Activated naive CD8-positive, alpha-beta T cell (primary cell): ENCODE measurements around the gene PXDC1.
"Not testable (repeated sequence)": the region's sequence is repeated elsewhere in the genome, so short reads cannot be mapped to it uniquely, and the experiment has no call there.

Experiments
- H3K27ac Mint-ChIP-seq: one replicate; pipeline ENCODE4 v1.8.0; 2021; ENCODE audit warnings: mixed read lengths
- H3K27me3 Mint-ChIP-seq: one replicate; pipeline ENCODE4 v1.8.0; 2021; ENCODE audit warnings: mixed read lengths
- H3K36me3 Mint-ChIP-seq: one replicate; pipeline ENCODE4 v1.8.0; 2021; ENCODE audit warnings: mixed read lengths
- H3K4me1 Mint-ChIP-seq: one replicate; pipeline ENCODE4 v1.8.0; 2021; ENCODE audit warnings: low read depth, mixed read lengths
- H3K4me3 Mint-ChIP-seq: one replicate; pipeline ENCODE4 v1.8.0; 2021; ENCODE audit warnings: mild to moderate bottlenecking, mixed read lengths
- H3K9me3 Mint-ChIP-seq: one replicate; pipeline ENCODE4 v1.8.0; 2021; ENCODE audit warnings: low read depth, mixed read lengths

Gene PXDC1

DNA sequence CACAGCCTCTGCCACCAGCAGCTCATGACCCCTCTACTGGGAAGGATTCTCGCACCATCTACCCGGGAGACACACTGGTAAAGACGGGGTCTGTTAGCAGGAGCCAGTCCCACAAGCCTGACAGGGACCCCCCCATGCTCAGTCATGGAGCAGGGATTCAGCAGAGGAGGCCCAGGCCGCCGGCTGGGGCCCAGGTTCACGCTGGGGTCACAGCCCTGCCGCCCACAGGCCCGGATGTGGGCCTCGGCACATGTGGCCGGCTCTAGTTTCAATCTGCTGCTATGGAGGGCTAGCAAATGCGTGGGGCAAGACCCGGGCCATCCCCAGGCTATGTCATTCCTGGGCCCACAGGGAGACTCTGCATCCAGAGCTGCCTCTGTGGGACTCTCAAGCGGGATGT, 25.1 kb downstream of the PXDC1 start:
- no peaks in the 10 kb centered on the region for H3K27me3 Mint-ChIP-seq
- H3K4me1 Mint-ChIP-seq: peaks cover 4% of the 10 kb centered on the region
- H3K9me3 Mint-ChIP-seq: no peaks in the 10 kb centered on the region
- H3K4me3 Mint-ChIP-seq: no peak overlapping the region
- H3K27ac Mint-ChIP-seq: no peak overlapping the region
- H3K36me3 Mint-ChIP-seq: no peaks in the 10 kb centered on the region

DNA sequence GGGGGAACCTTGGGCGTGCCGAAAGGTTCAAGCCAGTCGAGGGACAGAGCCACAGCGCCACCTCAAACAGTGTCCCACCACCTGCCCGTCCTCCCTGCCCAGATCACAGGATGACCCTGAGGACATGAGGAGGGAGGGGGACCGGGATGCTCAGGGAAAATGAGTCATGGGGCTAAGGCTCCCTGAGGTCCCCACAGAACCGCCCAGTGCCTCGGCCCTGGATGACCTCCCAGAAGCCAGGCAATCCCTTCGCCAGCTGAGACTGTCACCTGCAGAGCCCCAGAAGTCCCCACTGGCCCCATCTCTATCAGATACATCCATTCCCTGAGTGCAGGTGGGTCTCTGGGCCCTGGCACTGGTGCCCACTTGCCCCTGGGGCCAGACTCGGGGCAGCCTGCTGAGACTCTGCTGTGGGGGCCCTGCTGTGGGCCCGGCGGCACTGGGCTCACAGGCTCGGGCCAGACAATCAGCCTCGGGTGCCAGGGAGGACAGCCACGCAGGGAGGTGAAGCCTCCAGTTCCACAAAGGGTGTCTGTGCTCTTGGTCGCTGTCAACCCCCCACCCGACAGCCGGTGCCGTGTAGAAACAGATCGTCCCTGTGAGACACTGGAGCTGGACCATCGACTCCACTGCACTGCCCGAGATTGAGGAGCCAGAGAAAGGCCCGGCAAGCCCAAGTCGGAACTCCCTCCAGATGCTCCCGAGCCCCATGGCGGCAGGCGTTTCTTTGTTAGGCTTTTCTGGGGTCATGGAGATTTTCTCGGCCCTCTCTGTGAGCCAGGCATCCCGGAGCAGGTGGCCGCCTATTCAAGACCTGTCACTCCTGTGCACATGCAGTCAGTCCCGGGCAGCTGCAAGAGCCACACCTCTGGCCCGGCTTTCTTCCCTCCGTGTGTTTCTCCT, 26.1 kb downstream of the PXDC1 start:
- Mint-ChIP-seq H3K27me3 (no peaks in the 10 kb centered on the region), H3K4me1 (peaks cover 4% of the 10 kb centered on the region)

DNA sequence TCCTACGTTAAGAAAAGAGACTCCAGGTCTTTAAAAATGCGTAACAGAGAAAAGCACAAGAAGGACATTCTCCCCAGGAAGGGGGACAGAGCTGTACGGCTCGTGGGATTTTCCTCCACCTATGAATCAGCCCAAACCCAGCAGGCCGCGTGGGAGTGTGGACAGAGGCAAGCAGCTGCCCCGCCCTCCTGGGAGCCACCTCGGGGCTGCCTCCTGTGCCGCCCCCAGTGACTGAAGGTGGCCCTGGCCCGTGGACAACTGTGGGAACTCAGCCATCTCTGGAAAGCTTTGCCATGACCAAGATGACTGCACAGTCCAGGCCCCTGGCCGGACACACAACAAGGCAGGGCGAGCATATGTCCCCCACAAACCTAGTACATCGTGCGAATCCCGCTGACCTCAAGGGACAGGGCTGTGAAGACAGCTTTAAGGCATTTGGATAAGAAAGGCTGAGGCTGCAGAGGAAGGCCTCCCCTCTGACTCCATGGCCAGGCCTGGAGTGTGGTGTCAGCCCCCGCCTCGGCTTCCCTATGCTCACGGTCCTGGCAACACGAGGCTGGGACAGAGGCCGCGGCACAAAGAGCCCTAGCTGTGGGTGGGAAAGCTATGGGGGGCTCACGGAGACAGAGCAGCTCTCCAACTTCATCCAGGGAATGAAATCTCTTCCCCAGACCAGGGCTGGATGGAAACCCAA, 26.9 kb downstream of the PXDC1 start:
- H3K27me3 Mint-ChIP-seq: no peaks in the 10 kb centered on the region
- no peak overlapping the region for H3K4me3 Mint-ChIP-seq
- no peak overlapping the region for H3K27ac Mint-ChIP-seq

More for the DNA sequence above, 26.1 kb downstream of the PXDC1 start:
- no peak overlapping the region for H3K27ac Mint-ChIP-seq
- no peaks in the 10 kb centered on the region for H3K36me3 Mint-ChIP-seq
- H3K9me3 Mint-ChIP-seq: no peaks in the 10 kb centered on the region
- no peak overlapping the region for H3K4me3 Mint-ChIP-seq

DNA sequence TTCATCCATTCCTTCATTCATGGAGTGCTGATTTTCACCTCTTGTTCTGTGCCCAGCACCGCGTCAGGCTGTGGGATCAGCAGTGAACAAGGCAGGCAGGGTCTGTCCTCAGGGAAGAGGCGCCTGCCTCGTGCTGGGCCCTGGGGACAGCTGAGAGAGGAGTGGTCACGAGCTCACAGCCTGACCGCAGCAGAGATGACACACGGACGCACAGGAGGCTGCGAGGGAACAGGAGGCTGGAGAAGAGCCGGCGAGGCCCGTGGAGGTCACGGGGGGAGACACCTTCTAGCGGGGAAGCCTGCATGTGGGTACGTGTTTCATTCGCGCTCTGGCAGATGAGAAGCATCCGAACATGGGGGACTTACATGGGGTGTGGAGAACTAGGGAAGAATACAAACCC, 27.5 kb downstream of the PXDC1 start:
- Mint-ChIP-seq H3K36me3 (no peaks in the 10 kb centered on the region), H3K4me3 (no peak overlapping the region), H3K4me1 (peaks cover 15% of the 10 kb centered on the region), H3K9me3 (no peaks in the 10 kb centered on the region), H3K27me3 (no peaks in the 10 kb centered on the region), H3K27ac (no peak overlapping the region)

More for the DNA sequence above, 26.9 kb downstream of the PXDC1 start:
- Mint-ChIP-seq H3K36me3 (no peaks in the 10 kb centered on the region), H3K4me1 (peaks cover 9% of the 10 kb centered on the region), H3K9me3 (no peaks in the 10 kb centered on the region)

DNA sequence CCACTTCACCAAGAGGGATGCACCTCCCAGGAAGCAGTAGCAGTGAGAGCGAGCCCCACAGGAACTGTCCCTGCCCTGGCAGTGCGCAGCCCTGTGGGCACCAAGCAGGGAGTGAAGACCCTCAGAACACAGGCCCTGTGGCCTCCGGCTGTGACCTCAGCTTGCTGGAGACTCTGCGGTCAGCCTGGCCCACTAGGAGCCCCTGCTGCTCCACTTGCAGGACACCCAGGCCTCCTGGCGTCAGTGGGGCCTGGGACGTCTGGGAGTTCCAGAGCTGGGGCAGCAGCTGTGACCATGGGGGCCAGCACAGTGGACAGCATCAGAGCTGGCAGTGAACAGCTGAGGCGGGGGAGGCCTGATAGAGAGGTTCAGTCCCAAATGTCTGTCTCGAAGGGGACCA, 28.3 kb downstream of the PXDC1 start:
- no peak overlapping the region for H3K4me3 Mint-ChIP-seq
- H3K9me3 Mint-ChIP-seq: no peaks in the 10 kb centered on the region
- no peaks in the 10 kb centered on the region for H3K27me3 Mint-ChIP-seq
- H3K36me3 Mint-ChIP-seq: no peaks in the 10 kb centered on the region
- peaks cover 23% of the 10 kb centered on the region for H3K4me1 Mint-ChIP-seq
- H3K27ac Mint-ChIP-seq: no peak overlapping the region

DNA sequence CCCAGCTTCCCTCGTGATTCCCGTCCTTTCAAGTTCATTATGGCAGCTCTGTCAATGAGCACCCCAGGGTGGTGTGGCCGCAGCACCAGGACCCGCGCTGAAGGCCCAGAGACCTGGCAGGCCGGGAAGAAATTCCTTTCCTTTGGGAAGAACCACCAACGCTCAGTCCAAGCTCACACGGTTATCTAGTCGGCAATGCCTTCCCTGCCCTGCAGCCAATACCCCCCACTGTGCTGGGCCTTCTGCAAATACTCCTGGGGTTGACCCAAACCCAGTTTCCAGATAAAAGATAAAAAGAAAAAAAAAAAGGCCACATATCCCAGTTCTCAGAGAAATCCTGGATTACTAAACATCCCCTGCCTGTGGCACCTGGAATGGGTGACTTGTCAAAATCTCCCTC, 28.7 kb downstream of the PXDC1 start:
- Mint-ChIP-seq H3K9me3 (no peaks in the 10 kb centered on the region), H3K4me1 (peaks cover 27% of the 10 kb centered on the region), H3K36me3 (no peaks in the 10 kb centered on the region), H3K27ac (no peak overlapping the region), H3K4me3 (no peak overlapping the region), H3K27me3 (no peaks in the 10 kb centered on the region)

DNA sequence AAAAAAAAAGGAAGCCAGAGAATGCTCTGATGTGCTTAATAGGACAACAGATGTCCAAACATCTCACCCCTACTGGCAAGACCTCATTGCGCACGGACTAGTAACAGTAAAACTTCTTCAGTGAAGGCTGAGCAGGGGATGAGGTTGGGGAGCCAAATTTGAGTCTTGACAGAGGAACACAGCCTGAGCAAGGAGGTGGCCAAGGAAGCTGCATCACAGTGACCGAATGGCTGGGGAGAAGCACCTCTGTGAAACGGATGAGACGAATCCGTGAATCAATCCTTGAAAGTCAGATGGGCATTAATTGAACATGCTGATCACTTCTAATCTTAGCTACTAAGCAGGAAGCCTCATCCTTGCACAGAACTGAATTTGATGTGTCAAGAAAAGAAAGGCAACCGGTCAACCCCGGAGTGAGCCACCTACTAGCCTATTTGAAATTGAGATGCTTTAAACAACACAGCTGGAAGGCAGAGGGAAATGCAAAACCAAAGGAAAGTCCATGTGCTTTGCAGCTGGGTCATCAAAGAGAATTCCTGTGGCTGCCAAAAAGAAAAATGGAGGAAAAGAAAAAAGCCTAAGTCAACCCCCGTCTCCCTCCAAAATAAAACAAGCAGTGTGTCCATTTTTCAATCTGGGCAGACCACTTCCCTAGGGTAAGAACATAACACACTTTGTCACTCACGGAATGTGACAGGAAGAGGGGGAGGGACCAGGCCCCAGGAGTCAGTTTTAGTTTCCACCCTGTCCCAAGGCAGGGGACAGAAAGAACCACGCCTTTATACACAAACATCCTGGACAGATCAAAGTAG, 29.5 kb downstream of the PXDC1 start:
- H3K27me3 Mint-ChIP-seq: no peaks in the 10 kb centered on the region
- no peak overlapping the region for H3K27ac Mint-ChIP-seq
- no peak overlapping the region for H3K4me3 Mint-ChIP-seq
- H3K36me3 Mint-ChIP-seq: no peaks in the 10 kb centered on the region
- H3K9me3 Mint-ChIP-seq: no peaks in the 10 kb centered on the region
- H3K4me1 Mint-ChIP-seq: peaks cover 34% of the 10 kb centered on the region

DNA sequence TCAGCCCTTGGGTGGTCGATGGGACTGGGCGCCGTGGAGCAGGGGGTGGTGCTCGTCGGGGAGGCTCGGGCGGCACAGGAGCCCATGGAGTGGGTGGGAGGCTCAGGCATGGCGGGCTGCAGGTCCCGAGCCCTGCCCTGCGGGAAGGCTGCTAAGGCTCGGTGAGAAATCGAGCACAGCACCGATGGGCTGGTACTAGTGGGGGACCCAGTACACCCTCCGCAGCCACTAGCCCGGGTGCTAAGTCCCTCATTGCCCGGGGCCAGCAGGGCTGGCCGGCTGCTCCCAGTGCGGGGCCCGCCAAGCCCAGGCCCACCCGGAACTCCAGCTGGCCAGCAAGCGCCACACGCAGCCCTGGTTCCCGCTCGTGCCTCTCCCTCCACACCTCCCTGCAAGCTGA, 30.7 kb downstream of the PXDC1 start:
- not testable (repeated sequence) for H3K27me3 Mint-ChIP-seq, H3K9me3 Mint-ChIP-seq, H3K4me3 Mint-ChIP-seq, H3K27ac Mint-ChIP-seq, H3K36me3 Mint-ChIP-seq
- peaks cover 38% of the 10 kb centered on the region for H3K4me1 Mint-ChIP-seq

DNA sequence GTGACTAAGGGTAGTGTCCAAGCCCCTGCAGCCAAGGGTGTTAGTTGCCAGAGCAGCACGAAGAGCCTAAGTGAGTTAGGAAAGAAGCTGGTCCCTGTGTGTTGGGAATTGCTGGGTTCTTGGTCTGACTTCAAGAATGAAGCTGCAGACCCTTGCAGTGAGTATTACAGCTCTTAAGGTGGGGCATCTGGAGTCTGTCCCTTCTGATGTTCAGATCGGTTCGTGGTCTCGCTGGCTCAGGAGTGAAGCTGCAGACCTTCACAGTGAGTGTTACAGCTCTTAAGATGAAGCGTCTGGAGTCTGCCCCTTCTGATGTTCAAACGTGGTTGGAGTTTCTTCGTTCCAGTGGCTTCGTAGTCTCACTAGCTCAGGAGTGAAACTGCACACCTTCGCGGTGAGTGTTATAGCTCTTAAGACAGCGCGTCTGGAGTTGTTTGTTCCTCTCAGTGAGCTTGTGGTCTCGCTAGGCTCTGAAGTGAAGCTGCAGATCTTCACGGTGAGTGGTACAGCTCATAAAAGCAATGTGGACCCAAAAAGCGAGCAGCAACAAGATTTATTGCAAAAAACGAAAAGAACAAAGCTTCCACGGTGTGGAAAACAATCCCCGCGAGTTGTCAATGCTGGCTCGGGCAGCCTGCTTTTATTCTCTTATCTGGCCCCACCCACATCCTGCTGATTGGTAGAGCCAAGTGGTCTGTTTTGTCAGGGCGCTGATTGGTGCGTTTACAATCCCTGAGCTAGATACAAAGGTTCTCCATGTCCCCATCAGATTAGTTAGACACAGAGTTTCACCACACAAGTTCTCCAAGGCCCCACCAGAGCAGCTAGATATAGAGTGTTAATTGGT, 31.8 kb downstream of the PXDC1 start:
- peaks cover 38% of the 10 kb centered on the region for H3K4me1 Mint-ChIP-seq
- H3K27ac Mint-ChIP-seq: peak overlapping the region; percentile 10
- H3K9me3 Mint-ChIP-seq: peaks cover 3% of the 10 kb centered on the region
- peak overlapping the region; percentile 91 for H3K4me3 Mint-ChIP-seq
- peaks cover 4% of the 10 kb centered on the region for H3K36me3 Mint-ChIP-seq
- no peaks in the 10 kb centered on the region for H3K27me3 Mint-ChIP-seq

DNA sequence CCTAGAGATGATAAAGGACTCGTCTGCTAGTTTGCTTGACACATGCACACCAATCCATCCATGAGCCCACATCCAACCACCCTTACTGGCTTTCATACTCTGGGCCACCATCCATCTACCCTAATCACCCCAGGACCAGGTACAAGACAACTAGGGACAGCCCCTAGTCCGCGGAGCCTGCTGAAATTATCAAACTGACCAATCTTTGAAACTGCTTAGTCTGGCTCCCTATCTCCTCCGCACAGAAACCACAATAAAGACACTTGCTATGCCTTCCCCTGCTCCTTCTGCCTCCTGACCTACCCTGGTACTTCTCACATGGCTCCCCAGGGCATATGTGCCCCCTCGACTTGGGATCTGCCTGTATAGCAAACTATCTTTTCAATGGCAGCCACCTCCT, 33.1 kb downstream of the PXDC1 start:
- peaks cover 7% of the 10 kb centered on the region for H3K36me3 Mint-ChIP-seq

DNA sequence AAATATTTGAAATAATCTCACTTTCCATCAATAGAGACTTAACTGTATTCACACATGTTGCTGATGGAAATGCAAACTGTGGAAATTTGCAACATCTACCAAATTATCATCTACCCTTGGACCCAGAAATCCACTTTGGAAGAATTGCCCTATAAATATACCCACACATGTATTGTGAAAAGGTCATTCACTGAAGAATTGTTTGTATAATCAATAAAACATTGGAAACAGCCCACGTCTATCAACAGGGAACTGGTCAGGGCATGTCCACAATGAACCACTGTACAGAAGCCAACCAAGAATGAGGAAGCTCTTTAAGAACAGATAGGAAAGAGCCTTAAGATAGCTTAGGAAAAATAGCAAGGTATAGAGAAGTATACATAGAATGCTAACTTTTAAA, 36.2 kb downstream of the PXDC1 start:
- peaks cover 7% of the 10 kb centered on the region for H3K36me3 Mint-ChIP-seq
- H3K4me1 Mint-ChIP-seq: peaks cover 34% of the 10 kb centered on the region
- peaks cover 3% of the 10 kb centered on the region for H3K9me3 Mint-ChIP-seq
- H3K27ac Mint-ChIP-seq: no peak overlapping the region
- no peaks in the 10 kb centered on the region for H3K27me3 Mint-ChIP-seq
- no peak overlapping the region for H3K4me3 Mint-ChIP-seq

More for the DNA sequence above, 33.1 kb downstream of the PXDC1 start:
- H3K4me1 Mint-ChIP-seq: peaks cover 38% of the 10 kb centered on the region
- no peaks in the 10 kb centered on the region for H3K27me3 Mint-ChIP-seq
- no peak overlapping the region for H3K27ac Mint-ChIP-seq
- peaks cover 3% of the 10 kb centered on the region for H3K9me3 Mint-ChIP-seq
- H3K4me3 Mint-ChIP-seq: peak overlapping the region; percentile 91

DNA sequence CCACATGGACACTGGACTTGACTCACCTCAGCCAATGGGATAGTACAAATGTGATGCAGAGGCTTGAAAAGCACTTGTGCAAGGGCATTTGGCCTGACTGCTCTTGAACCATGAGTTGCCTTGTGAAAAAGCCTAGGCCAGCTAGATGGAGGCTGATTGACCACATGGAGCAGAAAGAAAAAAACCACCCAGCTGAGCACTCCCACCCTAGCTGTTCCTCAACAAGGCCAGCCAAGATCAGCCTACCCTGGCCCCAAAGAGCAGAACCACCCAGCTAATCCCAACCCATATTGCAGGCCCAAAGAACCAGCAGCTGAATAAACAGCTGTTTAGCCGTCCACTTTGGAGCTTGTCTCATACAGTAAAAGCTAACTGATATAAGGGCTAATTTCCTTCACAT, 36.7 kb downstream of the PXDC1 start:
- Mint-ChIP-seq H3K9me3 (peaks cover 3% of the 10 kb centered on the region), H3K27me3 (no peaks in the 10 kb centered on the region), H3K4me3 (no peak overlapping the region), H3K27ac (no peak overlapping the region), H3K4me1 (peaks cover 30% of the 10 kb centered on the region), H3K36me3 (peaks cover 7% of the 10 kb centered on the region)

DNA sequence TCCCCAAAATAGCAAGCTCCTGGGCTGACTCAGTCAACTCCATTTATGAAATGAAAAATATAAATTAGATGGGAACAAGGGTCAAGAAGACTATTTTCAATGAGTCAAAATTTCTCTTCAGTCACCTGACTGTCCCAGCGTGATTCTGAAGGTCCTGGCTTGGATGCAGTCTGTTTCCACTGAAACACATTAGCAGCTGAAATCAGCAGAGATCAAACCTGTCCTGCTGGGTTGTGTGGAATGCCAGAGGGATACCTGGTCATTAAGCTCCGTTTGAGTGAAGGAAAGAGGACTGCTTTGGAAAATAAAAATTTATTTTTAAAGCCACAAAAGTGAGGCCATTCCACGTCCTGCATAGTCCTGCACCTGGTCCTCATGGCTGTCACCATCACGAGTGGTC, 37.4 kb downstream of the PXDC1 start:
- H3K36me3 Mint-ChIP-seq: peaks cover 10% of the 10 kb centered on the region
- H3K4me1 Mint-ChIP-seq: peaks cover 24% of the 10 kb centered on the region
- no peak overlapping the region for H3K27ac Mint-ChIP-seq
- no peak overlapping the region for H3K4me3 Mint-ChIP-seq
- H3K27me3 Mint-ChIP-seq: no peaks in the 10 kb centered on the region
- peaks cover 3% of the 10 kb centered on the region for H3K9me3 Mint-ChIP-seq
